Glomerular endothelial cell (primary cell): ENCODE results near the gene ARIH2. TPM values are rescaled to one million over a fixed set of nuclear protein-coding genes. Genes with fewer than 3 reads are reported as not detected.

Source experiments
- DNase-seq: peaks from one replicate; pipeline ENCODE4 v3.0.0-alpha.2; 2011; ENCODE audit warnings: low read depth, low spot score; ENCODE audit errors: extremely low read depth
- total RNA-seq: library from RNA; depleted of rRNA; stranded (reverse); fragments of >200 nt; gene quantifications from 2 replicates; pipeline ENCODE4 v1.2.3, GENCODE V29; 2015

Gene ARIH2
- total RNA-seq, 1 donor from 2014 or later: 64.3 TPM

DNA sequence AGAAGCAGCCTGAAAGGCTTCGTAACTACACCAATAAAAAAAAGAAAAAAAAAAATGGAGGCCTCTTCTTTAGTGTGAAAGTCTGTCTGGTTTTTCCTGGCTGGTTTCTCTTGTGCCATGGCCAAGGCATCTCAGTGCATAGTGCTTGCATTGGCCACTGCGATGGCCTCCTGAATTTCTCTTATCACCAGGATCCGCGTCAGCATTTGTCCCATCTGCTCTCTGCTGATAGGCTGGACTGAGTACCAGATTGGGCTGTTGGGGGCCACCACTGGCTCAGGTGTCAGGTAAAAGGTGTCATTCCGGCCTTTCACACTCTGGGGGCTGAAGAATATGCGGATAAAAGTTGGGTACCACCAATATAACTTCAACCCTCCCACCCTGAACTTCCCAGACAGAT, 111.7 kb downstream of the ARIH2 start:
- DNase-seq: no peak

DNA sequence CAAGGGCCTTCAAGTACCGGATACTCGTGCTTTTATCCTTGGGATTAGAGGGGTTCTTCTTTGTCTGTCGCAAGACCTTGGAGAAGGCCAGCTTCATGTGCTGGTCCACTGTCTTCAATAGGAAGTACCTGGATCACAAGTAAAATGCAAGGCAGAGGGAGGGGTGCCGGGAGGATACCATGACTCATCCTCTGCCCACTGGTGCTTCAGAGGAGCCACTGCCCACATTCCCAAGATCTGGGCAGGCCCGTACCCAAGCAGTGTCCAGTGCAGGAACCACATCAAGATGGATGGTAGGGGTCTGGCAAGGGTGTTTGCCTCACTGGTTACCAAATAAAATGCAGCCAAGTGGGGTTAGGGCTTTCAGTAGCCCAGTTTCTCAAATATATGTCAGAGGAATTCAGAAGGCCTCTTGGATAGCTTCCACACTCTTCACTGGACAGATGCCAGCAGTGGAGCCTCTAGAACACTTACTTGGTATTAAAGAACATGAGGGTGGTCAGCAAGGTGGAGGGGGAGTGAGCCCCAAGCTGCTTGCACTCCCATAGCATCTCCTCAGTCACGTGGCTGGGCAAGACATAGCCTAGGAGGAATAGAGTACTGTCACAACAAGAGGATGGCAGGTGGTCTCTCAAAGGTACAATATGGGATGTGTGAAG, 114.1 kb downstream of the ARIH2 start:
- DNase-seq: no peak

DNA sequence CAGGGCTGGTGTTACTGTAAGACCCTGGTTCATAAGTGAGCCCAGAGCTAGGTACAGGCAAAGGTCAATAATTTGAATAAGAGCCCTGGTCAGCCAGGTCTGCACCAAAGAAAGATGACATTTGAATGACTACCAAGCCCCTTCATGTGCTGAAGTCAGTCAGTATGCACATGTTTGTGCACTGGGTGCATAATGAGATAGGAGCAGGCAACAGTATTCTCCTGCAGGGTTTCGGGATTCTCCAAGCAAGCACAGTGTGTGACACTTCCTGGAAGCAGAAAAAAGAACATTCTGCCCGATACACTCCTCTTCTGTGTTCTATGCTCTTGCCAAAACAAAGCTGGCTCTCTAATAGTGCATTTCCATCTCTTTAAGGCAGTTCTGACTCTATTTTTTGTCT, 116.0 kb downstream of the ARIH2 start:
- no peak for DNase-seq

DNA sequence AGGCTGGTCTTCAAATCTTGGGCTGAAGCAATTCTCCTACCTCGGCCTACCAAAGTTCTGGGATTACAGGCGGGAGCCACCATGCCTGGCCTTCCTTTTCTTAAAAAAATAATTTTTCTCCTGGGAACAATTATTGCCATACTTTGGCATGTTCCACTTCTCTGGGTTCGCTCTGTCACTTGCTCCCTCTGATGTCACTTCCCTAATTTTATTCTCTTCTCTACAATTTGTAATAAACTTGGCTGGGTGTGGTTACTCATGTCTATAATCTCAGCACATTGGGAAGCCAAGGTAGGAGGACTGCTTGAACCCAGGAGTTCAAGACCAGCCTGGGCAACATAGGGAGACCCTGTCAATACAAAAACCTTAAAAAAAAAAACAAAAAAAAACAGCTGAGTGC, 116.6 kb downstream of the ARIH2 start:
- DNase-seq: no peak

Other genes with a start within 250 kb of the ARIH2 start
- gene NCKIPSD, start 232.9 kb upstream of the ARIH2 start, total RNA-seq: 18.6 and 34.7 TPM in 2 replicates
- 66.1 and 73.3 TPM in 2 replicates for gene IP6K2, start 201.6 kb upstream of the ARIH2 start, total RNA-seq
- 33.1 and 35.2 TPM in 2 replicates for gene PRKAR2A, start 71.0 kb upstream of the ARIH2 start, total RNA-seq
- 13.9 and 17.0 TPM in 2 replicates for gene SLC25A20, start 20.0 kb upstream of the ARIH2 start, total RNA-seq
- gene P4HTM, start 71.4 kb downstream of the ARIH2 start, total RNA-seq: 32.9 and 42.2 TPM in 2 replicates
- gene WDR6, start 88.5 kb downstream of the ARIH2 start, total RNA-seq: 83.1 and 116 TPM in 2 replicates
- gene DALRD3, start 99.7 kb downstream of the ARIH2 start, total RNA-seq: 35.2 and 70.1 TPM in 2 replicates
- gene NDUFAF3, start 103.3 kb downstream of the ARIH2 start, total RNA-seq: 115 and 155 TPM in 2 replicates
- 123 and 185 TPM in 2 replicates for gene IMPDH2, start 110.6 kb downstream of the ARIH2 start, total RNA-seq
- gene QRICH1, start 175.2 kb downstream of the ARIH2 start, total RNA-seq: 73.8 and 205 TPM in 2 replicates
- gene QARS1, start 185.9 kb downstream of the ARIH2 start, total RNA-seq: 246 and 266 TPM in 2 replicates
- gene USP19, start 202.0 kb downstream of the ARIH2 start, total RNA-seq: 37.7 and 43.1 TPM in 2 replicates
- 1,071 and 1,381 TPM in 2 replicates for gene LAMB2, start 214.2 kb downstream of the ARIH2 start, total RNA-seq
- gene CCDC71, start 247.5 kb downstream of the ARIH2 start, total RNA-seq: 40.8 and 41.9 TPM in 2 replicates